ENCODE data around the gene HS6ST2.

DNA sequence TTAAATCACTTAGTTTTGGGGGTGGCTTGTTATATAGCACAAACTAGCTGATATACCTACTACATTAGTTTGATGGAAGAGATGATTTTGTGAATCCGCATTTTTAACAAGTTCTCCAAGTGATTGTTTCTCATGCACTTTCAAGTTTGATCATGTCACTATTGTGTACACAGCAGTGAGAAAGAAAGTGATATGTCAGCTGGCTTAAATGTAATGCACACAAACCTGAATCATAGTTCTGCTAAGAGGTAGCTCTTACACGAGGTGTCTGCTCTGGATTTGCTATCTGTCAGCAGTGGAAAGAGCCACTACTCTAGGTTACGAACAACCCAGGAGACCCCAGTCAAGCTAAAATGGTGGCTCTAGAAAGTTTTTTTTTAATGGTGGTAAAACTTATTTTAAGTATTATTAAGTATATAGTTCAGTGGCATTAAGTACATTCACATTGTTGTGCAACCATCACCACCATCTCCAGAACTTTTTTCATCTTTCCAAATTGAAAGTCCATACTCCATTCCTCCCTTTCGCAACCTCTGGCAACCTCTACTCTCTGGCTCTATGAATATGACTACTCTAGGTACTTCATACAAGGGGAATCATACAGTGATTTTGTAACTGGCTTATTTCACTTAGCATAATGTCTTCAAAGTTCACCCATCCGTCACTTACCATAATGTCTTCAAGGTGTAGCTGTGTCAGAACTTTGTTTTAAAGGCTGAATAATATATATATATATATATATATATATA is 147.3 kb downstream of the HS6ST2 start:
- no peak for TF ChIP-seq EZH2 (IDR thresholded peaks at IDR 0.05)
- TF ChIP-seq POLR2AphosphoS5 (IDR thresholded peaks at IDR 0.05; ENCODE audit: borderline replicate concordance, low read depth, low read length): no peak

Data from SK-N-MC (cell line).